Prostate gland (tissue), 2 donors: ENCODE data around the gene CNPY2.

Source experiments
- CTCF ChIP-seq, 4 experiments: fragments of 200-600 bp in 2 of 4; fragments of 450-650 bp in 2 of 4; sonication (generic) in 2 of 4; IDR thresholded peaks; 1 replicate in 3 of 4; 2 replicates in 1 of 4; pipeline ENCODE4 v1.5.1; 2016 to 2019; ENCODE audit warnings: antibody characterized with exemption in 4 of 4, mild to moderate bottlenecking in 2 of 4, moderate library complexity in 2 of 4
- POLR2A ChIP-seq: fragments of 450-650 bp; IDR thresholded peaks from one replicate; pipeline ENCODE4 v1.6.1; 2016; ENCODE audit warnings: antibody characterized with exemption, mild to moderate bottlenecking

- TF ChIP-seq CTCF (IDR thresholded peaks at IDR 0.05) (no peak), POLR2A (no peak)
Measured at GRCh38 chr12:56341616-56342015, 25.8 kb upstream of the CNPY2 start.
